ENCODE measurements around the gene TBC1D4. TPM values are rescaled to one million over a fixed set of nuclear protein-coding genes. Genes with fewer than 3 reads are reported as not detected.

TBC1D4 gene
- total and polyA plus RNA-seq, 10 of the 15 experiments (the other 5 are each of a cell fraction or from before 2014, with no cell fraction given) = 11.0 to 38.6 (median 25.5) TPM

GRCh38 chr13:75347457-75347856 is 134.5 kb downstream of the TBC1D4 start:
- no peaks in the 10 kb centered on the region for H3K27me3 ChIP-seq (replicated peaks in 1 of 2; ENCODE audit: control insufficient read depth in 2 of 2, insufficient read depth in 2 of 2, low read length in 1 of 2)
- H3K36me3 ChIP-seq (ENCODE audit: control insufficient read depth in 2 of 2, insufficient read depth in 2 of 2, low read length in 1 of 2) = peaks cover 0 to 7% of the 10 kb centered on the region in 2 experiments; a peak in 1 of 4 replicates
- TF ChIP-seq NR2C2 (IDR thresholded peaks at IDR 0.05; ENCODE audit: borderline replicate concordance, control insufficient read depth, insufficient read length, low read depth) (no peak), ZNF622 (IDR thresholded peaks at IDR 0.05) (no peak), TARDBP (IDR thresholded peaks at IDR 0.05; ENCODE audit: borderline replicate concordance) (no peak), STAT1 (conservative IDR thresholded peaks at IDR 0.05) (no peak), YBX1 (IDR thresholded peaks at IDR 0.05) (no peak), MTA3 (IDR thresholded peaks at IDR 0.05; ENCODE audit: borderline replicate concordance, low read length) (no peak), DPF2 (IDR thresholded peaks at IDR 0.05) (no peak), MYC (IDR thresholded peaks at IDR 0.05; ENCODE audit: insufficient read depth, insufficient read length, insufficient replicate concordance, low read length, severe bottlenecking) (no peak), BHLHE40 (IDR thresholded peaks at IDR 0.05; ENCODE audit: borderline replicate concordance in 1 of 2, low read depth in 2 of 2, low read length in 1 of 2) (no peak)
- H3K9ac ChIP-seq (ENCODE audit: control insufficient read depth, insufficient read depth, low read length) = no peak overlapping the region
- WGBS (ENCODE audit: insufficient coverage, insufficient replicate concordance, low lambda C conversion rate, missing lambda C conversion rate) = 42% methylated on average over 1 of the region's 1 CpG
- ChIA-PET CTCF (no interaction called here), RAD21 (ENCODE audit: unreplicated experiment) (no interaction called here), SMC1A (ENCODE audit: uncharacterized antibody, unreplicated experiment) (no interaction called here), POLR2A (no interaction called here)
- no peak overlapping the region for H3K4me2 ChIP-seq (ENCODE audit: control insufficient read depth, insufficient read depth)
- H3K9me3 ChIP-seq (replicated peaks; ENCODE audit: control insufficient read depth, insufficient read depth, low read length) = no peaks in the 10 kb centered on the region; the same call in 1 of the 3 replicates
- no TSS peak for BruUV-seq (replicated peaks)
- no peaks in the 10 kb centered on the region for H3K4me1 ChIP-seq (ENCODE audit: control insufficient read depth, insufficient read depth, low read length)
- ATAC-seq (no peak), FAIRE-seq (no peak), DNase-seq (ENCODE audit: low read depth, low spot score) (no peak)
- no peaks in the 10 kb centered on the region for H3K79me2 ChIP-seq (ENCODE audit: control insufficient read depth, insufficient read depth, low read length)
- in situ Hi-C loops (cut with MboI) (no loop called here), intact Hi-C loops (cut with micrococcal nuclease; ENCODE audit: unreplicated experiment) (no loop called here)
- H4K20me1 ChIP-seq (ENCODE audit: control insufficient read depth, insufficient read depth) = no peaks in the 10 kb centered on the region
- H3K27ac ChIP-seq (ENCODE audit: control insufficient read depth, insufficient read depth) = no peak overlapping the region
- no peak overlapping the region for H2AFZ ChIP-seq (ENCODE audit: control insufficient read depth, low read depth, low read length)
- no peak overlapping the region for H3K4me3 ChIP-seq

DNA sequence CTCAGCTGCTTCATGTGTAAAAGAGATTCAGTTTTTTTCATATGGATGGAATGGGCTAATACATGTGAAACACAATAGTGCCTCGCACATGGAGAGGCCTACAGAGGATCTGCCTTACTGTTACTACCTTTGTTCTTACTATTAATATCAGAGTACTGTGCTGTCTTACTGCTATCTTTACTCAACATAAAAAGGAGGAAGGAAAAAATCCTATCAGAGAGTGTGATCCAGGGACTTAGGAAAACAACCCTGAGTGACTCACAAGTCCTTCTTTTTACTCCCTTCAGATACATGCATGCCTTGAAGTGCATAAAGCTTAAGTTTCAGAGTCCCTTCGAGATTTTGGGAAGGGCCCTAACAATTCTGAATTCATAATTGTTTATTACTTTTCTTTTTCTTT is 136.8 kb downstream of the TBC1D4 start:
- RAD21 ChIA-PET (ENCODE audit: unreplicated experiment) = no interaction called here
- POLR2A ChIA-PET = interaction anchor here (0.6 to 1.0 kb wide), 2 partner anchors 88 to 123 kb away, joined by 3 to 4 read pairs; no protein-coding TSS in a partner anchor
- FAIRE-seq (no peak), ATAC-seq (no peak), DNase-seq (ENCODE audit: low read depth, low spot score) (no peak)
- BruUV-seq (replicated peaks) = no TSS peak
- peaks cover 0 to 7% of the 10 kb centered on the region in 2 experiments; a peak in 1 of 4 replicates for H3K36me3 ChIP-seq (ENCODE audit: control insufficient read depth in 2 of 2, insufficient read depth in 2 of 2, low read length in 1 of 2)
- H3K27ac ChIP-seq (ENCODE audit: control insufficient read depth, insufficient read depth) = no peak overlapping the region
- H3K4me3 ChIP-seq = no peak overlapping the region
- no peak overlapping the region for H3K4me2 ChIP-seq (ENCODE audit: control insufficient read depth, insufficient read depth)
- H3K79me2 ChIP-seq (ENCODE audit: control insufficient read depth, insufficient read depth, low read length) = no peaks in the 10 kb centered on the region
- no peaks in the 10 kb centered on the region for H3K4me1 ChIP-seq (ENCODE audit: control insufficient read depth, insufficient read depth, low read length)
- H4K20me1 ChIP-seq (ENCODE audit: control insufficient read depth, insufficient read depth) = no peaks in the 10 kb centered on the region
- SMC1A ChIA-PET (ENCODE audit: uncharacterized antibody, unreplicated experiment) = interaction anchor here (0.6 to 1.2 kb wide), 4 partner anchors 16 to 332 kb away, joined by 3 to 4 read pairs (median 3); no protein-coding TSS in a partner anchor
- in situ Hi-C loops (cut with MboI) (no loop called here), intact Hi-C loops (cut with micrococcal nuclease; ENCODE audit: unreplicated experiment) (no loop called here)
- no peaks in the 10 kb centered on the region for H3K27me3 ChIP-seq (replicated peaks in 1 of 2; ENCODE audit: control insufficient read depth in 2 of 2, insufficient read depth in 2 of 2, low read length in 1 of 2)
- no peaks in the 10 kb centered on the region for H3K9me3 ChIP-seq (replicated peaks; ENCODE audit: control insufficient read depth, insufficient read depth, low read length)
- CTCF ChIA-PET = interaction anchor here (0.6 to 1.4 kb wide), 3 partner anchors 13 to 22 kb away, joined by 3 to 6 read pairs (median 5); no protein-coding TSS in a partner anchor
- no peak overlapping the region for H3K9ac ChIP-seq (ENCODE audit: control insufficient read depth, insufficient read depth, low read length)
- H2AFZ ChIP-seq (ENCODE audit: control insufficient read depth, low read depth, low read length) = no peak overlapping the region
- 53% methylated on average over 2 of the region's 2 CpGs for WGBS (ENCODE audit: insufficient coverage, insufficient replicate concordance, low lambda C conversion rate, missing lambda C conversion rate)
- TF ChIP-seq PAX8 (IDR thresholded peaks at IDR 0.05) (no peak), NBN (IDR thresholded peaks at IDR 0.05) (no peak), TBL1XR1 (IDR thresholded peaks at IDR 0.05; ENCODE audit: low read depth, low read length) (no peak), ATF7 (IDR thresholded peaks at IDR 0.05; ENCODE audit: low read depth) (no peak)
- TF ChIP-seq, protein P1, sequence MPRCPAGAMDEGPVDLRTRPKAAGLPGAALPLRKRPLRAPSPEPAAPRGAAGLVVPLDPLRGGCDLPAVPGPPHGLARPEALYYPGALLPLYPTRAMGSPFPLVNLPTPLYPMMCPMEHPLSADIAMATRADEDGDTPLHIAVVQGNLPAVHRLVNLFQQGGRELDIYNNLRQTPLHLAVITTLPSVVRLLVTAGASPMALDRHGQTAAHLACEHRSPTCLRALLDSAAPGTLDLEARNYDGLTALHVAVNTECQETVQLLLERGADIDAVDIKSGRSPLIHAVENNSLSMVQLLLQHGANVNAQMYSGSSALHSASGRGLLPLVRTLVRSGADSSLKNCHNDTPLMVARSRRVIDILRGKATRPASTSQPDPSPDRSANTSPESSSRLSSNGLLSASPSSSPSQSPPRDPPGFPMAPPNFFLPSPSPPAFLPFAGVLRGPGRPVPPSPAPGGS (IDR thresholded peaks at IDR 0.05; ENCODE audit: borderline replicate concordance, insufficient read depth, low read depth, low read length, poor library complexity, severe bottlenecking) = no peak
- TF ChIP-seq, protein P2, sequence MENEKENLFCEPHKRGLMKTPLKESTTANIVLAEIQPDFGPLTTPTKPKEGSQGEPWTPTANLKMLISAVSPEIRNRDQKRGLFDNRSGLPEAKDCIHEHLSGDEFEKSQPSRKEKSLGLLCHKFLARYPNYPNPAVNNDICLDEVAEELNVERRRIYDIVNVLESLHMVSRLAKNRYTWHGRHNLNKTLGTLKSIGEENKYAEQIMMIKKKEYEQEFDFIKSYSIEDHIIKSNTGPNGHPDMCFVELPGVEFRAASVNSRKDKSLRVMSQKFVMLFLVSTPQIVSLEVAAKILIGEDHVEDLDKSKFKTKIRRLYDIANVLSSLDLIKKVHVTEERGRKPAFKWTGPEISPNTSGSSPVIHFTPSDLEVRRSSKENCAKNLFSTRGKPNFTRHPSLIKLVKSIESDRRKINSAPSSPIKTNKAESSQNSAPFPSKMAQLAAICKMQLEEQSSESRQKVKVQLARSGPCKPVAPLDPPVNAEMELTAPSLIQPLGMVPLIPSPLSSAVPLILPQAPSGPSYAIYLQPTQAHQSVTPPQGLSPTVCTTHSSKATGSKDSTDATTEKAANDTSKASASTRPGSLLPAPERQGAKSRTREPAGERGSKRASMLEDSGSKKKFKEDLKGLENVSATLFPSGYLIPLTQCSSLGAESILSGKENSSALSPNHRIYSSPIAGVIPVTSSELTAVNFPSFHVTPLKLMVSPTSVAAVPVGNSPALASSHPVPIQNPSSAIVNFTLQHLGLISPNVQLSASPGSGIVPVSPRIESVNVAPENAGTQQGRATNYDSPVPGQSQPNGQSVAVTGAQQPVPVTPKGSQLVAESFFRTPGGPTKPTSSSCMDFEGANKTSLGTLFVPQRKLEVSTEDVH (IDR thresholded peaks at IDR 0.05; ENCODE audit: low read depth, partially characterized antibody) = no peak

Data from GM12878 (cell line).